Stimulated activated CD4-positive, alpha-beta T cell treated with anti-CD3 and anti-CD28 coated beads, Interleukin-2, amount 100 ng/mL, for 4 hours (primary cell): ENCODE results near the gene ADGRV1.
"Not testable (repeated sequence)": the region's sequence is repeated elsewhere in the genome, so short reads cannot be mapped to it uniquely, and the experiment has no call there.

Experiments used
- DNase-seq: peaks from one replicate; pipeline ENCODE4 v3.0.0-alpha.2; 2020; ENCODE audit warnings: low read depth

ADGRV1 gene

GRCh38 chr5:90600307-90600706 is 41.7 kb downstream of the ADGRV1 start:
- not testable (repeated sequence) for DNase-seq

GRCh38 chr5:90601468-90601867 is 42.9 kb downstream of the ADGRV1 start:
- DNase-seq = no peak

- no peak for DNase-seq
Observed at GRCh38 chr5:90602681-90603080, 44.1 kb downstream of the ADGRV1 start.

- DNase-seq = no peak
Observed at GRCh38 chr5:90606539-90606938, 47.9 kb downstream of the ADGRV1 start.

GRCh38 chr5:90612919-90613318 is 54.3 kb downstream of the ADGRV1 start:
- DNase-seq = no peak

GRCh38 chr5:90613459-90613858 is 54.9 kb downstream of the ADGRV1 start:
- DNase-seq = no peak

GRCh38 chr5:90613918-90614504 is 55.4 kb downstream of the ADGRV1 start:
- DNase-seq = no peak

GRCh38 chr5:90615355-90615754 is 56.8 kb downstream of the ADGRV1 start:
- DNase-seq = no peak

GRCh38 chr5:90618071-90618470 is 59.5 kb downstream of the ADGRV1 start:
- no peak for DNase-seq

GRCh38 chr5:90619762-90620161 is 61.2 kb downstream of the ADGRV1 start:
- not testable (repeated sequence) for DNase-seq

- DNase-seq = no peak
Observed at GRCh38 chr5:90621848-90622247, 63.3 kb downstream of the ADGRV1 start.

GRCh38 chr5:90626493-90626892 is 67.9 kb downstream of the ADGRV1 start:
- no peak for DNase-seq

GRCh38 chr5:90628492-90628891 is 69.9 kb downstream of the ADGRV1 start:
- DNase-seq = no peak

GRCh38 chr5:90632791-90633190 is 74.2 kb downstream of the ADGRV1 start:
- DNase-seq = no peak

GRCh38 chr5:90636948-90637347 is 78.4 kb downstream of the ADGRV1 start:
- DNase-seq = no peak

GRCh38 chr5:90637731-90638130 is 79.1 kb downstream of the ADGRV1 start:
- DNase-seq = no peak

- no peak for DNase-seq
Observed at GRCh38 chr5:90638878-90639277, 80.3 kb downstream of the ADGRV1 start.

GRCh38 chr5:90640484-90641059 is 82.0 kb downstream of the ADGRV1 start:
- no peak for DNase-seq

GRCh38 chr5:90641528-90641927 is 82.9 kb downstream of the ADGRV1 start:
- no peak for DNase-seq

GRCh38 chr5:90642706-90643229 is 84.2 kb downstream of the ADGRV1 start:
- no peak for DNase-seq

- no peak for DNase-seq
Observed at GRCh38 chr5:90644132-90644531, 85.5 kb downstream of the ADGRV1 start.

GRCh38 chr5:90645024-90645610 is 86.5 kb downstream of the ADGRV1 start:
- no peak for DNase-seq

GRCh38 chr5:90650767-90651166 is 92.2 kb downstream of the ADGRV1 start:
- DNase-seq = no peak

GRCh38 chr5:90654215-90654614 is 95.6 kb downstream of the ADGRV1 start:
- DNase-seq = no peak
